GM12864 (cell line): ENCODE results near the gene UGT3A2.

Experiments
- DNase-seq: peaks from one replicate; pipeline ENCODE4 v3.0.0-alpha.2; 2011; ENCODE audit warnings: low read depth
- H3K4me3 ChIP-seq: 2 replicates; pipeline ENCODE4 v1.5.1; 2011; ENCODE audit warnings: mild to moderate bottlenecking, low read depth, low read length, control low read depth
- TF ChIP-seq, protein P1 (sequence below): IDR thresholded peaks from 2 replicates; pipeline ENCODE4 v1.5.1; 2011; ENCODE audit warnings: low read depth, mild to moderate bottlenecking, moderate library complexity, low read length, control low read depth, inconsistent platforms; ENCODE audit errors: missing control alignments

Gene UGT3A2

DNA sequence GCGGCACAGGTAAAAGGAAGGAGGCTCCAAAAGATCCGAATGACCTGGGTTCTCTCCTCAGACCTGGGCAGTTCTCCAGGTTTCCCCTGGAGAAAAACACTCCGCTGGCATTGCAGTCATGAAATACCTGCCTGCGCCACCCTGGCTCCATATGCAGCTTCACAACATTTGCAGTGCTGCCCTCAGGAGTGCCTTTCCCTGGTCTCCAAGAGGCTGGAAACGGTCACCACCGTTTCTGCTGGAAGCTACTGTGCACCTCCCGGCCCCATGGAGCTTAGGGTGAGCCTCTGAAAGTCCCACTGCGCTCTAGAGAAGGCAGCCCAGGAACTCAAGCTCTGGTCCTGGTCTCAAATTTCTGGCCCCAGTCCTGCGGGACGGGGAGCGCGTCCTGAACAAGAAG lies 76.2 kb downstream of the UGT3A2 start:
- TF ChIP-seq, protein P1, sequence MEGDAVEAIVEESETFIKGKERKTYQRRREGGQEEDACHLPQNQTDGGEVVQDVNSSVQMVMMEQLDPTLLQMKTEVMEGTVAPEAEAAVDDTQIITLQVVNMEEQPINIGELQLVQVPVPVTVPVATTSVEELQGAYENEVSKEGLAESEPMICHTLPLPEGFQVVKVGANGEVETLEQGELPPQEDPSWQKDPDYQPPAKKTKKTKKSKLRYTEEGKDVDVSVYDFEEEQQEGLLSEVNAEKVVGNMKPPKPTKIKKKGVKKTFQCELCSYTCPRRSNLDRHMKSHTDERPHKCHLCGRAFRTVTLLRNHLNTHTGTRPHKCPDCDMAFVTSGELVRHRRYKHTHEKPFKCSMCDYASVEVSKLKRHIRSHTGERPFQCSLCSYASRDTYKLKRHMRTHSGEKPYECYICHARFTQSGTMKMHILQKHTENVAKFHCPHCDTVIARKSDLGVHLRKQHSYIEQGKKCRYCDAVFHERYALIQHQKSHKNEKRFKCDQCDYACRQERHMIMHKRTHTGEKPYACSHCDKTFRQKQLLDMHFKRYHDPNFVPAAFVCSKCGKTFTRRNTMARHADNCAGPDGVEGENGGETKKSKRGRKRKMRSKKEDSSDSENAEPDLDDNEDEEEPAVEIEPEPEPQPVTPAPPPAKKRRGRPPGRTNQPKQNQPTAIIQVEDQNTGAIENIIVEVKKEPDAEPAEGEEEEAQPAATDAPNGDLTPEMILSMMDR = no peak
- H3K4me3 ChIP-seq = no peak overlapping the region
- no peak for DNase-seq

DNA sequence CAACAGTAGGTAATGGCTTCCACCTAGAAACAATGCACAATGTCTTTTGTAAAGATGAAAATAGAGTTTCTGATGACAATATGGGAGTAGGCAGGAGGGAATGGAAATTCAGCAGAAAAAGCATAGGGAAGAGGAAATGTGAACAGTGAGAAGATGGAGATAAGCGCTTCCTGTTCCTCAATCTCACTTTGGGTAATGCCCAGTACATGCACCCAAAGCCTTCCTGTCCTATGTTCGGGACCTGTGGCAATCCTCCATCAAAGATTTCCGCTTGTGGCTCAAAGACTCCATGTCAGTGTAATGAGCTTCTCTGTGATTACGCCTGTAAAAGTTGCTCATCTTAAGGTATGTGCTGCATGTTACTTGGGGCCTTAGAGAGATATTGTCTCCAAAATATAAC lies 78.2 kb downstream of the UGT3A2 start:
- TF ChIP-seq, protein P1 = no peak
- H3K4me3 ChIP-seq = no peak overlapping the region
- DNase-seq = no peak

DNA sequence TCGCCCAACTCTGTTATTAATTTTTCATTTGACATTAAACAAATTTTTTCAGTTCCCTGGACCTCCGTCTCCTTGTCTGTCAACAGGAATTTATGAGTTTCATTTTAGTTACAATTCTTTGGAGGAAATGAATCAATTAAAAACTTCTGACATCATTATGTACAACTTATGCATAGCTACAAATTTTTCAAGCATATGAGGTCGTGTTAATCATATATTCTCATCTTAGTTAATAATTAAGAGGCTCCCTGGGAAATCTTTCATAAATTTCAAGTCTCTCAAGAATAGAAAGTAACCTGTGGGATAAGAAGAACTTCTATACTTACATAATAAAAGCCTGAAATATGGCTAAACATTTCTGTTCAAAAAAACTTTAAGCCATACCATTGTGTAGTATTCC lies 78.9 kb downstream of the UGT3A2 start:
- no peak for DNase-seq
- no peak overlapping the region for H3K4me3 ChIP-seq
- TF ChIP-seq, protein P1 = no peak
